Myometrial cell (primary cell): Measurements from ENCODE around the gene RAB11FIP4. TPM values are rescaled to one million over a fixed set of nuclear protein-coding genes. Genes with fewer than 3 reads are reported as not detected.

Source experiments
- total RNA-seq: library from RNA; depleted of rRNA; stranded (reverse); fragments of >200 nt; gene quantifications from 2 replicates; pipeline ENCODE4 v1.2.3, GENCODE V29; 2015

The RAB11FIP4 gene, protein sequence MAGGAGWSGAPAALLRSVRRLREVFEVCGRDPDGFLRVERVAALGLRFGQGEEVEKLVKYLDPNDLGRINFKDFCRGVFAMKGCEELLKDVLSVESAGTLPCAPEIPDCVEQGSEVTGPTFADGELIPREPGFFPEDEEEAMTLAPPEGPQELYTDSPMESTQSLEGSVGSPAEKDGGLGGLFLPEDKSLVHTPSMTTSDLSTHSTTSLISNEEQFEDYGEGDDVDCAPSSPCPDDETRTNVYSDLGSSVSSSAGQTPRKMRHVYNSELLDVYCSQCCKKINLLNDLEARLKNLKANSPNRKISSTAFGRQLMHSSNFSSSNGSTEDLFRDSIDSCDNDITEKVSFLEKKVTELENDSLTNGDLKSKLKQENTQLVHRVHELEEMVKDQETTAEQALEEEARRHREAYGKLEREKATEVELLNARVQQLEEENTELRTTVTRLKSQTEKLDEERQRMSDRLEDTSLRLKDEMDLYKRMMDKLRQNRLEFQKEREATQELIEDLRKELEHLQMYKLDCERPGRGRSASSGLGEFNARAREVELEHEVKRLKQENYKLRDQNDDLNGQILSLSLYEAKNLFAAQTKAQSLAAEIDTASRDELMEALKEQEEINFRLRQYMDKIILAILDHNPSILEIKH
- 0.18 and 0.86 TPM in 2 replicates for total RNA-seq

DNA sequence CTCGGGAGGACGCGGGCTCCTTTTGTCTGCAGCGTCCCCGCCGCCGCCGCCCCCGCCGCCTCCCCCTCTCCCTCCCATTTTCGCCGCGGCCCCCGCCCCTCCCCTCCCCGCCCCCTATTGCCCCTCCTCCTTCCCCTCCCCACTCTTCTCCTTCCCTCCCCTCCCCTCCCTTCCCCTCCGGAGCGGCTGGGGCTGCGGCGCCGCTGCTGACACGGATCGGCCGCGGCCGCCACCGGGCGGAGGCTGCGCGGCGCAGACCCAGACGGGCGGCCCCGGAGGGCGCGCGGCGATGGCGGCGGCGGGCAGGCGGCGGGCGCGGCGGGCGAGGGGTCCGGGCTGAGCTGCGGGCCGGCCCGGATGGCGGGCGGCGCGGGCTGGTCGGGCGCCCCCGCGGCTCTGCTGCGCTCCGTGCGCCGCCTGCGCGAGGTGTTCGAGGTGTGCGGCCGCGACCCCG, at the start of gene RAB11FIP4:
TSS of gene RAB11FIP4 (plus strand) at position 180 of the 454 bp plus-strand sequence. CDS start at position 358, 178 bp downstream.

Other genes starting within 250 kb of the RAB11FIP4 start
- not detected in 2 replicates for gene OMG, start 94.4 kb upstream of the RAB11FIP4 start, total RNA-seq
- 1.6 and 1.7 TPM in 2 replicates for gene EVI2B, start 77.6 kb upstream of the RAB11FIP4 start, total RNA-seq
- gene EVI2A, start 70.1 kb upstream of the RAB11FIP4 start, total RNA-seq, result 3.5 and 6.0 TPM in 2 replicates